HG03103 (cell line): ENCODE results near the gene NTSR1.

ENCODE experiments used
- ATAC-seq: cut with Tn5 transposase; IDR thresholded peaks from one replicate; pipeline ENCODE4 v1.9.1; 2021; ENCODE audit warnings: low read depth; ENCODE audit not compliant: unreplicated experiment

Gene NTSR1

GRCh38 chr20:62797671-62798532 lies 89.3 kb downstream of the NTSR1 start:
- no peak for ATAC-seq

GRCh38 chr20:62799036-62799435 lies 90.4 kb downstream of the NTSR1 start:
- no peak for ATAC-seq

GRCh38 chr20:62799459-62799858 lies 90.8 kb downstream of the NTSR1 start:
- no peak for ATAC-seq

- no peak for ATAC-seq
Measured at GRCh38 chr20:62799873-62800272, 91.2 kb downstream of the NTSR1 start.

GRCh38 chr20:62800314-62801259 lies 92.0 kb downstream of the NTSR1 start:
- ATAC-seq: no peak

- no peak for ATAC-seq
Measured at GRCh38 chr20:62801284-62802010, 92.8 kb downstream of the NTSR1 start.

- ATAC-seq: no peak
Measured at GRCh38 chr20:62802026-62802712, 93.5 kb downstream of the NTSR1 start.

- no peak for ATAC-seq
Measured at GRCh38 chr20:62804021-62804626, 95.5 kb downstream of the NTSR1 start.

- ATAC-seq: peak; percentile 45
Measured at GRCh38 chr20:62804627-62805154, 96.1 kb downstream of the NTSR1 start, which contains the start of gene OGFR. Gene OGFR, plus strand, starts transcription at chr20:62804835. Its CDS starts 25 bp downstream, at chr20:62804860.

- no peak for ATAC-seq
Measured at GRCh38 chr20:62805155-62805710, 96.6 kb downstream of the NTSR1 start.

GRCh38 chr20:62805711-62806382 lies 97.2 kb downstream of the NTSR1 start:
- ATAC-seq: no peak

GRCh38 chr20:62806383-62807050 lies 97.9 kb downstream of the NTSR1 start:
- ATAC-seq: no peak

- no peak for ATAC-seq
Measured at GRCh38 chr20:62807444-62808210, 99.0 kb downstream of the NTSR1 start.

GRCh38 chr20:62808211-62808865 lies 99.7 kb downstream of the NTSR1 start:
- ATAC-seq: no peak

GRCh38 chr20:62809530-62810428 lies 101.1 kb downstream of the NTSR1 start:
- ATAC-seq: no peak

GRCh38 chr20:62811320-62811719 lies 102.7 kb downstream of the NTSR1 start:
- no peak for ATAC-seq
